ENCODE data around the gene CELSR3. TPM values are rescaled to one million over a fixed set of nuclear protein-coding genes. Genes with fewer than 3 reads are reported as not detected.

Gene CELSR3
- total RNA-seq, 1 experiment from 2014 or later: 23.9 TPM

GRCh38 chr3:48594417-48595049 lies 68.2 kb downstream of the CELSR3 start:
- no peaks in the 10 kb centered on the region for H3K27me3 ChIP-seq (ENCODE audit: insufficient read depth, low read length)
- no peaks in the 10 kb centered on the region for H3K9me3 Mint-ChIP-seq
- H2BK20ac ChIP-seq (ENCODE audit: low read depth, low read length, poor library complexity, severe bottlenecking): no peak overlapping the region
- peak; percentile 58 for DNase-seq
- no peak overlapping the region for H4K91ac ChIP-seq (ENCODE audit: insufficient read length, low read depth, low read length)
- H3K4ac ChIP-seq (ENCODE audit: low read depth, low read length): no peak overlapping the region
- no peak overlapping the region for H2AFZ ChIP-seq (ENCODE audit: low read length)
- TF ChIP-seq, protein P1, sequence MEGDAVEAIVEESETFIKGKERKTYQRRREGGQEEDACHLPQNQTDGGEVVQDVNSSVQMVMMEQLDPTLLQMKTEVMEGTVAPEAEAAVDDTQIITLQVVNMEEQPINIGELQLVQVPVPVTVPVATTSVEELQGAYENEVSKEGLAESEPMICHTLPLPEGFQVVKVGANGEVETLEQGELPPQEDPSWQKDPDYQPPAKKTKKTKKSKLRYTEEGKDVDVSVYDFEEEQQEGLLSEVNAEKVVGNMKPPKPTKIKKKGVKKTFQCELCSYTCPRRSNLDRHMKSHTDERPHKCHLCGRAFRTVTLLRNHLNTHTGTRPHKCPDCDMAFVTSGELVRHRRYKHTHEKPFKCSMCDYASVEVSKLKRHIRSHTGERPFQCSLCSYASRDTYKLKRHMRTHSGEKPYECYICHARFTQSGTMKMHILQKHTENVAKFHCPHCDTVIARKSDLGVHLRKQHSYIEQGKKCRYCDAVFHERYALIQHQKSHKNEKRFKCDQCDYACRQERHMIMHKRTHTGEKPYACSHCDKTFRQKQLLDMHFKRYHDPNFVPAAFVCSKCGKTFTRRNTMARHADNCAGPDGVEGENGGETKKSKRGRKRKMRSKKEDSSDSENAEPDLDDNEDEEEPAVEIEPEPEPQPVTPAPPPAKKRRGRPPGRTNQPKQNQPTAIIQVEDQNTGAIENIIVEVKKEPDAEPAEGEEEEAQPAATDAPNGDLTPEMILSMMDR (conservative IDR thresholded peaks at IDR 0.05): no peak
- no peaks in the 10 kb centered on the region for H3K23me2 ChIP-seq (ENCODE audit: insufficient read length, low read depth, low read length, poor library complexity, severe bottlenecking)
- H3K27ac ChIP-seq (ENCODE audit: insufficient read length, low read depth, low read length): no peak overlapping the region
- no peak overlapping the region for H2BK120ac ChIP-seq (ENCODE audit: low read depth, low read length, poor library complexity, severe bottlenecking)
- no peak overlapping the region for H3K9ac ChIP-seq (ENCODE audit: extremely low read depth, insufficient read length, low read length)
- no peak overlapping the region for H3K4me3 Mint-ChIP-seq
- H2BK15ac ChIP-seq (ENCODE audit: low read depth, low read length): no peak overlapping the region
- peaks cover 10 to 33% (median 16%) of the 10 kb centered on the region in 3 experiments for H3K36me3 Mint-ChIP-seq (ENCODE audit: insufficient read depth in 1 of 3, low read depth in 3 of 3)
- H4K20me1 ChIP-seq (ENCODE audit: control insufficient read depth, insufficient read depth, insufficient read length): no peaks in the 10 kb centered on the region
- H2BK5ac ChIP-seq (ENCODE audit: insufficient read length, low read length): no peak overlapping the region
- no peak overlapping the region for H3K27ac Mint-ChIP-seq
- peaks cover 4% of the 10 kb centered on the region; the same call in 1 of the 2 replicates for H3K27me3 Mint-ChIP-seq (ENCODE audit: low read depth)
- no peaks in the 10 kb centered on the region for H3K79me2 ChIP-seq (ENCODE audit: insufficient read depth, low read length)
- no peak overlapping the region for H3K4me2 ChIP-seq (ENCODE audit: insufficient read depth, insufficient read length, low read length)
- peak overlapping the region; percentile 43; the same call in 1 of the 2 replicates for H3K14ac ChIP-seq (ENCODE audit: insufficient read depth, low read length)
- H3K9me3 ChIP-seq (ENCODE audit: control insufficient read depth, low read depth, low read length): no peaks in the 10 kb centered on the region
- H2BK12ac ChIP-seq (ENCODE audit: insufficient read length, low read depth, low read length): no peak overlapping the region
- H3K18ac ChIP-seq (ENCODE audit: insufficient read length, low read depth, low read length): peak overlapping the region; percentile 13
- no peaks in the 10 kb centered on the region for H3K79me1 ChIP-seq (ENCODE audit: insufficient read depth, low read depth, low read length, poor library complexity, severe bottlenecking)
- no peak overlapping the region for H4K5ac ChIP-seq (ENCODE audit: insufficient read length, low read depth, low read length)
- H3K4me1 ChIP-seq (ENCODE audit: insufficient read depth, low read length): no peaks in the 10 kb centered on the region
- H4K8ac ChIP-seq (replicated peaks; ENCODE audit: insufficient read length, low read depth, low read length): no peak overlapping the region
- no peak overlapping the region for H3K56ac ChIP-seq (ENCODE audit: insufficient read length, low read depth, low read length)
- no peak overlapping the region for H2AK5ac ChIP-seq (ENCODE audit: insufficient read length, low read length)
- no peak overlapping the region for H3K23ac ChIP-seq (ENCODE audit: insufficient read length, low read depth, low read length)
- H3K4me1 Mint-ChIP-seq: peaks cover 16 to 21% of the 10 kb centered on the region in 2 experiments
- no CpG with 5 or more reads among the region's 39 CpGs for WGBS (ENCODE audit: extremely low coverage, insufficient read length, low lambda C conversion rate)
- H3T11ph ChIP-seq (ENCODE audit: low read length): no peak overlapping the region

Measured in H9 (cell line).